WTC11 (cell line): ENCODE measurements around the gene CLSTN2.

ENCODE experiments used
- CTCF ChIP-seq: fragments of 200-600 bp; IDR thresholded peaks from 2 replicates; pipeline ENCODE4 v1.8.0; 2022; ENCODE audit warnings: antibody characterized with exemption
- ETV6 ChIP-seq: sonication (generic); formaldehyde crosslinking; IDR thresholded peaks from 2 replicates; pipeline ENCODE4 v1.8.1; 2022; ENCODE audit warnings: mild to moderate bottlenecking, missing genetic modification reagents
- FOXJ3 ChIP-seq: sonication (generic); formaldehyde crosslinking; IDR thresholded peaks from 2 replicates; pipeline ENCODE4 v1.9.0; 2021; ENCODE audit warnings: missing genetic modification reagents, mild to moderate bottlenecking, borderline replicate concordance
- NFYB ChIP-seq: sonication (generic); formaldehyde crosslinking; conservative IDR thresholded peaks from 2 replicates; pipeline ENCODE4 v1.8.0; 2022; ENCODE audit warnings: low read depth, missing genetic modification reagents
- TCF7 ChIP-seq: sonication (generic); formaldehyde crosslinking; IDR thresholded peaks from 2 replicates; pipeline ENCODE4 v1.8.0; 2022; ENCODE audit warnings: mild to moderate bottlenecking, low read depth, missing genetic modification reagents, moderate library complexity
- ZNF121 ChIP-seq: sonication (generic); formaldehyde crosslinking; IDR thresholded peaks from 2 replicates; pipeline ENCODE4 v1.8.0; 2023; ENCODE audit warnings: missing genetic modification reagents
- ZNF138 ChIP-seq: sonication (generic); formaldehyde crosslinking; conservative IDR thresholded peaks from 2 replicates; pipeline ENCODE4 v1.8.1; 2022; ENCODE audit warnings: mild to moderate bottlenecking, moderate library complexity, missing genetic modification reagents
- TF ChIP-seq, protein P1 (sequence below): sonication (generic); formaldehyde crosslinking; IDR thresholded peaks from 2 replicates; pipeline ENCODE4 v1.8.0; 2022; ENCODE audit warnings: mild to moderate bottlenecking, missing genetic modification reagents

GRCh38 chr3:140153736-140154135, 218.8 kb downstream of the CLSTN2 start:
- TF ChIP-seq CTCF, result no peak
- TF ChIP-seq, protein P1, sequence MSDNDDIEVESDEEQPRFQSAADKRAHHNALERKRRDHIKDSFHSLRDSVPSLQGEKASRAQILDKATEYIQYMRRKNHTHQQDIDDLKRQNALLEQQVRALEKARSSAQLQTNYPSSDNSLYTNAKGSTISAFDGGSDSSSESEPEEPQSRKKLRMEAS (CRISPR knock-in tag), result no peak
- TF ChIP-seq NFYB, result no peak
- no peak for TF ChIP-seq ZNF138
- no peak for TF ChIP-seq FOXJ3 (CRISPR knock-in tag)
- no peak for TF ChIP-seq ZNF121 (CRISPR knock-in tag)
- TF ChIP-seq TCF7 (CRISPR knock-in tag), result no peak
- no peak for TF ChIP-seq ETV6 (CRISPR knock-in tag)
